Osteoblast (primary cell): Measurements from ENCODE around the gene HEY2. TPM values are rescaled to one million over a fixed set of nuclear protein-coding genes. Genes with fewer than 3 reads are reported as not detected.

Source experiments
- DNase-seq: peaks from one replicate; pipeline ENCODE4 v3.0.0; 2011; ENCODE audit warnings: low spot score, mixed read lengths; ENCODE audit not compliant: insufficient read length; ENCODE audit errors: missing footprints
- H2AFZ ChIP-seq: 2 replicates; pipeline ENCODE4 v1.6.0; 2011; ENCODE audit warnings: mild to moderate bottlenecking, low read length
- H3K27ac ChIP-seq: 2 replicates; pipeline ENCODE4 v1.5.1; 2011; ENCODE audit warnings: mild to moderate bottlenecking, low read depth, low read length, moderate library complexity
- H3K27me3 ChIP-seq: 2 replicates; pipeline ENCODE4 v1.6.0; 2012; ENCODE audit warnings: mild to moderate bottlenecking, control low read depth, inconsistent platforms, low read length, moderate library complexity; ENCODE audit not compliant: insufficient read depth
- H3K36me3 ChIP-seq: 2 replicates; pipeline ENCODE4 v1.5.1; 2011; ENCODE audit warnings: mild to moderate bottlenecking, low read length, control low read depth, moderate library complexity; ENCODE audit not compliant: insufficient read depth
- H3K4me1 ChIP-seq: 2 replicates; pipeline ENCODE4 v1.5.1; 2011; ENCODE audit warnings: mild to moderate bottlenecking, low read length, control low read depth, moderate library complexity; ENCODE audit not compliant: insufficient read depth
- H3K4me2 ChIP-seq: 2 replicates; pipeline ENCODE4 v1.6.0; 2011; ENCODE audit warnings: mild to moderate bottlenecking, low read length; ENCODE audit not compliant: insufficient read depth
- H3K4me3 ChIP-seq: fragments of 200-600 bp; sonication (generic); 3 replicates; pipeline ENCODE4 v1.5.1; 2012; ENCODE audit warnings: mild to moderate bottlenecking, low read length, inconsistent platforms; ENCODE audit not compliant: insufficient read depth
- H3K79me2 ChIP-seq: 2 replicates; pipeline ENCODE4 v1.6.0; 2012; ENCODE audit warnings: mild to moderate bottlenecking, low read length, control low read depth, inconsistent platforms; ENCODE audit not compliant: insufficient read depth
- H3K9me3 ChIP-seq: 2 replicates; pipeline ENCODE4 v1.5.1; 2011; ENCODE audit warnings: low read depth, low read length, control low read depth
- H4K20me1 ChIP-seq: 2 replicates; pipeline ENCODE4 v1.6.0; 2012; ENCODE audit warnings: mild to moderate bottlenecking, low read length, control low read depth; ENCODE audit not compliant: insufficient read depth
- total RNA-seq: library from RNA; depleted of rRNA; stranded (reverse); fragments of >200 nt; gene quantifications from 2 replicates; pipeline ENCODE4 v1.2.3, GENCODE V29; 2012
- TF ChIP-seq, protein P1 (sequence below): IDR thresholded peaks from 2 replicates; pipeline ENCODE4 v1.5.1; 2011; ENCODE audit warnings: mild to moderate bottlenecking, low read depth, low read length, moderate library complexity; ENCODE audit errors: extremely low read depth

Gene HEY2
- total RNA-seq, 1 donor, result 2.2 TPM

- Histone ChIP-seq H3K4me3 (no peak overlapping the region), H3K27ac (no peak overlapping the region), H3K4me1 (peaks cover 24% of the 10 kb centered on the region), H3K4me2 (no peak overlapping the region), H3K36me3 (no peaks in the 10 kb centered on the region), H3K79me2 (peaks cover 69% of the 10 kb centered on the region), H4K20me1 (no peaks in the 10 kb centered on the region), H2AFZ (no peak overlapping the region), H3K27me3 (no peaks in the 10 kb centered on the region), H3K9me3 (no peaks in the 10 kb centered on the region)
- TF ChIP-seq, protein P1, sequence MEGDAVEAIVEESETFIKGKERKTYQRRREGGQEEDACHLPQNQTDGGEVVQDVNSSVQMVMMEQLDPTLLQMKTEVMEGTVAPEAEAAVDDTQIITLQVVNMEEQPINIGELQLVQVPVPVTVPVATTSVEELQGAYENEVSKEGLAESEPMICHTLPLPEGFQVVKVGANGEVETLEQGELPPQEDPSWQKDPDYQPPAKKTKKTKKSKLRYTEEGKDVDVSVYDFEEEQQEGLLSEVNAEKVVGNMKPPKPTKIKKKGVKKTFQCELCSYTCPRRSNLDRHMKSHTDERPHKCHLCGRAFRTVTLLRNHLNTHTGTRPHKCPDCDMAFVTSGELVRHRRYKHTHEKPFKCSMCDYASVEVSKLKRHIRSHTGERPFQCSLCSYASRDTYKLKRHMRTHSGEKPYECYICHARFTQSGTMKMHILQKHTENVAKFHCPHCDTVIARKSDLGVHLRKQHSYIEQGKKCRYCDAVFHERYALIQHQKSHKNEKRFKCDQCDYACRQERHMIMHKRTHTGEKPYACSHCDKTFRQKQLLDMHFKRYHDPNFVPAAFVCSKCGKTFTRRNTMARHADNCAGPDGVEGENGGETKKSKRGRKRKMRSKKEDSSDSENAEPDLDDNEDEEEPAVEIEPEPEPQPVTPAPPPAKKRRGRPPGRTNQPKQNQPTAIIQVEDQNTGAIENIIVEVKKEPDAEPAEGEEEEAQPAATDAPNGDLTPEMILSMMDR, result no peak
- no peak for DNase-seq
Observed at GRCh38 chr6:125809570-125810170, 60.2 kb downstream of the HEY2 start.

DNA sequence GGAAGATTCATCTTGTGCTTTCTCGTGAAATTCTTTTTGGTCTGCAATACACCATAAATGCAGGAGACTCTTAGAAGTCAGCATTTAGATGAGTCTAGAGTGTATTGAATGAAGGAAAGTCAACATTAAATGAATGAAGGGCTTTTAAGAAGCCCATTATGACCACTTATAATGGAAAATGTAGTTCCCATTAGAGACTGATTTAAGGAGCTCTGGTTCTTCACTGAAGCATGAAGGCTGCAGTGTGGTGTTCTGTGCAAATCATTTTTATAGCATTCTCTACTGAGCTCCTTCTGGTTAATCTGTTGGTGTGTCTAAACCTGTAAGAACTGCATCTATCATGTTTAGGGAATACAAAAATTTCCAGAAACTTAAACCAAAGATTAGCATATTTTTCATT, 61.0 kb downstream of the HEY2 start:
- Histone ChIP-seq H3K79me2 (peaks cover 68% of the 10 kb centered on the region), H3K36me3 (no peaks in the 10 kb centered on the region), H3K4me1 (peaks cover 32% of the 10 kb centered on the region), H3K27me3 (no peaks in the 10 kb centered on the region), H4K20me1 (no peaks in the 10 kb centered on the region), H3K27ac (no peak overlapping the region), H3K9me3 (no peaks in the 10 kb centered on the region), H3K4me2 (no peak overlapping the region), H3K4me3 (no peak overlapping the region), H2AFZ (no peak overlapping the region)
- TF ChIP-seq, protein P1, result no peak
- no peak for DNase-seq

Other genes starting within 250 kb of the HEY2 start
- gene NCOA7, start 41.3 kb downstream of the HEY2 start, total RNA-seq, result 30.4 and 34.0 TPM in 2 replicates
- gene HINT3, start 207.1 kb downstream of the HEY2 start, total RNA-seq, result 30.4 and 32.4 TPM in 2 replicates
- 26.8 and 27.1 TPM in 2 replicates for gene TRMT11, start 236.9 kb downstream of the HEY2 start, total RNA-seq